SK-N-SH treated with all-trans-retinoic acid at 6 μM for 48 hours (cell line): ENCODE results near the gene GATAD2A.

ENCODE experiments used
- ATAC-seq: fragments of 200-7000 bp; cut with Tn5 transposase; 3 replicates; pipeline ENCODE4 v1.9.1; 2020; ENCODE audit warnings: mild to moderate bottlenecking, moderate library complexity
- ARNTL ChIP-seq: fragments of 450-650 bp; formaldehyde crosslinking; IDR thresholded peaks from 2 replicates; pipeline ENCODE4 v1.5.0; 2020; ENCODE audit warnings: low read depth, mild to moderate bottlenecking, moderate library complexity, borderline replicate concordance
- BACH2 ChIP-seq: fragments of 250-450 bp; sonication (Bioruptor Pico); IDR thresholded peaks from 2 replicates; pipeline ENCODE4 v1.9.0; 2021; ENCODE audit warnings: mild to moderate bottlenecking, borderline replicate concordance
- CREB5 ChIP-seq: fragments of 250-450 bp; sonication (Bioruptor Pico); IDR thresholded peaks from 2 replicates; pipeline ENCODE4 v1.5.1; 2020; ENCODE audit warnings: low read depth, mild to moderate bottlenecking, moderate library complexity
- CSDC2 ChIP-seq: fragments of 250-450 bp; sonication (Bioruptor Pico); IDR thresholded peaks from 2 replicates; pipeline ENCODE4 v1.5.0; 2020; ENCODE audit warnings: mild to moderate bottlenecking, moderate library complexity
- CSRNP3 ChIP-seq: fragments of 250-450 bp; sonication (Bioruptor Pico); IDR thresholded peaks from 2 replicates; pipeline ENCODE4 v1.5.1; 2021; ENCODE audit warnings: mild to moderate bottlenecking, moderate library complexity
- ESRRG ChIP-seq: fragments of 250-450 bp; sonication (Bioruptor Pico); IDR thresholded peaks from 2 replicates; pipeline ENCODE4 v1.6.1; 2021; ENCODE audit warnings: mild to moderate bottlenecking
- GLIS3 ChIP-seq: fragments of 250-450 bp; sonication (Bioruptor Pico); IDR thresholded peaks from 2 replicates; pipeline ENCODE4 v1.5.0; 2020; ENCODE audit warnings: mild to moderate bottlenecking, moderate library complexity
- OSR1 ChIP-seq: fragments of 250-450 bp; sonication (Bioruptor Pico); IDR thresholded peaks from 2 replicates; pipeline ENCODE4 v1.8.0; 2022; ENCODE audit warnings: moderate library complexity, mild to moderate bottlenecking, inconsistent platforms
- PATZ1 ChIP-seq: fragments of 250-450 bp; sonication (Bioruptor Pico); IDR thresholded peaks from 2 replicates; pipeline ENCODE4 v1.8.0; 2020; ENCODE audit warnings: mild to moderate bottlenecking, moderate library complexity, borderline replicate concordance
- POU6F1 ChIP-seq: fragments of 250-450 bp; sonication (Bioruptor Pico); IDR thresholded peaks from 2 replicates; pipeline ENCODE4 v1.8.0; 2021; ENCODE audit warnings: low read depth, mild to moderate bottlenecking, moderate library complexity, borderline replicate concordance
- PPARA ChIP-seq: fragments of 250-450 bp; sonication (Bioruptor Pico); IDR thresholded peaks from 2 replicates; pipeline ENCODE4 v1.5.0; 2020; ENCODE audit warnings: mild to moderate bottlenecking, borderline replicate concordance
- RARB ChIP-seq: fragments of 250-450 bp; sonication (Bioruptor Pico); IDR thresholded peaks from 2 replicates; pipeline ENCODE4 v1.8.0; 2021; ENCODE audit warnings: mild to moderate bottlenecking, moderate library complexity
- SNAI2 ChIP-seq: fragments of 250-450 bp; sonication (Bioruptor Pico); IDR thresholded peaks from 2 replicates; pipeline ENCODE4 v1.5.0; 2020; ENCODE audit warnings: mild to moderate bottlenecking, moderate library complexity
- TOX ChIP-seq: fragments of 250-450 bp; sonication (Bioruptor Pico); IDR thresholded peaks from 2 replicates; pipeline ENCODE4 v1.8.0; 2021; ENCODE audit warnings: mild to moderate bottlenecking, moderate library complexity, borderline replicate concordance
- TSHZ2 ChIP-seq: fragments of 250-450 bp; sonication (Bioruptor Pico); IDR thresholded peaks from 2 replicates; pipeline ENCODE4 v1.5.0; 2020; ENCODE audit warnings: mild to moderate bottlenecking, moderate library complexity
- ZC3H10 ChIP-seq: fragments of 250-450 bp; sonication (Bioruptor Pico); IDR thresholded peaks from 2 replicates; pipeline ENCODE4 v1.5.1; 2021; ENCODE audit warnings: mild to moderate bottlenecking, moderate library complexity
- ZFP3 ChIP-seq: fragments of 250-450 bp; sonication (Bioruptor Pico); IDR thresholded peaks from 2 replicates; pipeline ENCODE4 v1.5.0; 2020; ENCODE audit warnings: mild to moderate bottlenecking, moderate library complexity
- ZFP30 ChIP-seq: fragments of 450-650 bp; formaldehyde crosslinking; IDR thresholded peaks from 2 replicates; pipeline ENCODE4 v1.5.0; 2022; ENCODE audit warnings: mild to moderate bottlenecking, moderate library complexity
- ZNF565 ChIP-seq: fragments of 450-650 bp; formaldehyde crosslinking; conservative IDR thresholded peaks from 2 replicates; pipeline ENCODE4 v1.5.0; 2020; ENCODE audit warnings: low read depth, mild to moderate bottlenecking, moderate library complexity
- ZNF70 ChIP-seq: fragments of 450-650 bp; formaldehyde crosslinking; IDR thresholded peaks from 2 replicates; pipeline ENCODE4 v1.5.0; 2020; ENCODE audit warnings: mild to moderate bottlenecking, moderate library complexity
- ZNF8 ChIP-seq: fragments of 450-650 bp; formaldehyde crosslinking; IDR thresholded peaks from 2 replicates; pipeline ENCODE4 v1.5.0; 2020; ENCODE audit warnings: mild to moderate bottlenecking, moderate library complexity

Gene GATAD2A

GRCh38 chr19:19444681-19445155, 39.2 kb downstream of the GATAD2A start:
- TF ChIP-seq TOX (CRISPR knock-in tag) (no peak), ZC3H10 (CRISPR knock-in tag) (no peak), PATZ1 (CRISPR knock-in tag) (no peak), PPARA (CRISPR knock-in tag) (no peak), TSHZ2 (CRISPR knock-in tag) (no peak), SNAI2 (CRISPR knock-in tag) (no peak), CREB5 (CRISPR knock-in tag) (no peak), ZNF565 (CRISPR knock-in tag) (no peak), CSRNP3 (CRISPR knock-in tag) (no peak), GLIS3 (no peak), CSDC2 (CRISPR knock-in tag) (no peak), ZFP30 (no peak), ESRRG (CRISPR knock-in tag) (no peak), ZNF8 (CRISPR knock-in tag) (no peak), POU6F1 (no peak)
- TF ChIP-seq, all 23 proteins: peak for 0
- peak; percentile 55 for ATAC-seq

GRCh38 chr19:19445288-19445687, 39.8 kb downstream of the GATAD2A start:
- TF ChIP-seq BACH2, result no peak
- no peak for TF ChIP-seq ZNF70 (CRISPR knock-in tag)
- TF ChIP-seq GLIS3, result no peak
- ATAC-seq, result no peak

- no peak for ATAC-seq
- TF ChIP-seq RARB (CRISPR knock-in tag), result no peak
- no peak for TF ChIP-seq ARNTL
- no peak for TF ChIP-seq ZFP3 (CRISPR knock-in tag)
- no peak for TF ChIP-seq POU6F1
- no peak for TF ChIP-seq OSR1 (CRISPR knock-in tag)
- no peak for TF ChIP-seq ZNF565 (CRISPR knock-in tag)
Measured at GRCh38 chr19:19445911-19446361, 40.5 kb downstream of the GATAD2A start.
